Gastroesophageal sphincter (tissue), 3 donors: ENCODE measurements around the gene SLTM.

Source experiments
- CTCF ChIP-seq, 4 experiments: fragments of 200-600 bp in 2 of 4; fragments of 450-650 bp in 2 of 4; sonication (generic) in 1 of 4; IDR thresholded peaks; one replicate each; pipeline ENCODE4 v1.5.1; 2017 to 2019; ENCODE audit warnings: antibody characterized with exemption in 4 of 4, mild to moderate bottlenecking in 2 of 4, moderate library complexity in 2 of 4
- EP300 ChIP-seq: sonication (generic); formaldehyde crosslinking; IDR thresholded peaks from one replicate; pipeline ENCODE4 v1.6.1; 2017; ENCODE audit warnings: antibody characterized with exemption, mild to moderate bottlenecking
- POLR2A ChIP-seq, 2 donors: fragments of 450-650 bp; IDR thresholded peaks; one replicate each; pipeline ENCODE4 v1.6.1; 2017; ENCODE audit warnings: antibody characterized with exemption in 2 of 2, mild to moderate bottlenecking in 2 of 2, moderate library complexity in 1 of 2
- POLR2AphosphoS5 ChIP-seq: sonication (generic); formaldehyde crosslinking; IDR thresholded peaks from one replicate; pipeline ENCODE4 v1.6.1; 2017; ENCODE audit warnings: antibody characterized with exemption

- TF ChIP-seq POLR2A (IDR thresholded peaks at IDR 0.05) (no peak), EP300 (no peak), CTCF (IDR thresholded peaks at IDR 0.05) (no peak), POLR2AphosphoS5 (no peak)
Measured at GRCh38 chr15:58880320-58880719, 53.2 kb downstream of the SLTM start.
